HEK293T (cell line): ENCODE measurements around the gene LMF1.

ENCODE experiments used
- BHLHE40 ChIP-seq: fragments of 450-650 bp; IDR thresholded peaks from 2 replicates; pipeline ENCODE4 v1.6.1; 2016; ENCODE audit warnings: mild to moderate bottlenecking, moderate library complexity, borderline replicate concordance
- FOXK2 ChIP-seq: fragments of 450-650 bp; IDR thresholded peaks from 2 replicates; pipeline ENCODE4 v1.6.1; 2016; ENCODE audit warnings: mild to moderate bottlenecking
- L3MBTL2 ChIP-seq: fragments of 450-650 bp; conservative IDR thresholded peaks from 2 replicates; pipeline ENCODE4 v1.6.1; 2016; ENCODE audit warnings: mild to moderate bottlenecking
- SP1 ChIP-seq: fragments of 450-650 bp; IDR thresholded peaks from 2 replicates; pipeline ENCODE4 v1.6.1; 2017
- TARDBP ChIP-seq: fragments of 450-650 bp; IDR thresholded peaks from 2 replicates; pipeline ENCODE4 v1.6.1; 2016

GRCh38 chr16:874366-875181 is 96.2 kb downstream of the LMF1 start:
- no peak for TF ChIP-seq TARDBP
- no peak for TF ChIP-seq SP1
- no peak for TF ChIP-seq FOXK2
- no peak for TF ChIP-seq BHLHE40
- no peak for TF ChIP-seq L3MBTL2
